ENCODE measurements around the gene TMBIM6. TPM values are rescaled to one million over a fixed set of nuclear protein-coding genes. Genes with fewer than 3 reads are reported as not detected.

The TMBIM6 gene
- total RNA-seq, 4 donors from 2014 or later, result 292 to 468 (median 377) TPM

GRCh38 chr12:49698619-49699545 lies 42.5 kb upstream of the TMBIM6 start:
- WGBS, result 43% methylated on average over 8 of the region's 8 CpGs
- H3K4me3 ChIP-seq, result no peak overlapping the region
- no peaks in the 10 kb centered on the region for H3K27me3 ChIP-seq
- H3K4me1 ChIP-seq, result peaks cover 24% of the 10 kb centered on the region
- TF ChIP-seq POLR2A (IDR thresholded peaks at IDR 0.05) (no peak), EP300 (IDR thresholded peaks at IDR 0.05) (no peak), POLR2AphosphoS5 (IDR thresholded peaks at IDR 0.05) (no peak), CTCF (IDR thresholded peaks at IDR 0.05) (no peak)
- H3K36me3 ChIP-seq, result no peaks in the 10 kb centered on the region
- no peaks in the 10 kb centered on the region for H3K9me3 ChIP-seq
- no peak for DNase-seq (ENCODE audit: low spot score in 2 of 2)
- no peak overlapping the region for H3K27ac ChIP-seq

DNA sequence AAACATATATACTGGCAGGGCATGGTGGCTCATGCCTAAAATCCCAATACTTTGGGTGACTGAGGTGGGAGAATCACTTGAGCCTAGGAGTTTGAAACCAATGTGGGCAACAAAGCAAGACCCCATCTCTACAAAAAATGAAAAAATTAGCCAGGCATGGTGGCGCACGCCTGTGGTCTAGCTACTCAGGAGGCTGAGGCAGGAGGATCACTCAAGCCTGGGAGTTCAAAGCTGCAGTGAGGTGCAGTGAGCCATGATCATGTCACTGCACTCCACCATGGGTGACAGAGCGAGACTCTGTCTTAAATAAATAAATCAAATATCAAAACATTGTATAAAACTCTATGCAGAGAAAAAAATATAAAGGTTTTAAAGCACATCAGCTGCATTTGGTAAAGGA lies 39.3 kb upstream of the TMBIM6 start:
- Histone ChIP-seq H3K4me3 (no peak overlapping the region), H3K27ac (no peak overlapping the region), H3K4me1 (peaks cover 45% of the 10 kb centered on the region), H3K36me3 (no peaks in the 10 kb centered on the region), H3K9me3 (no peaks in the 10 kb centered on the region), H3K27me3 (no peaks in the 10 kb centered on the region)
- 92% methylated on average over 3 of the region's 3 CpGs for WGBS
- TF ChIP-seq POLR2AphosphoS5 (IDR thresholded peaks at IDR 0.05), result no peak
- no peak for TF ChIP-seq EP300 (IDR thresholded peaks at IDR 0.05)
- TF ChIP-seq POLR2A (IDR thresholded peaks at IDR 0.05), result no peak
- TF ChIP-seq CTCF (IDR thresholded peaks at IDR 0.05), result no peak
- no peak for DNase-seq (ENCODE audit: low spot score in 2 of 2)

DNA sequence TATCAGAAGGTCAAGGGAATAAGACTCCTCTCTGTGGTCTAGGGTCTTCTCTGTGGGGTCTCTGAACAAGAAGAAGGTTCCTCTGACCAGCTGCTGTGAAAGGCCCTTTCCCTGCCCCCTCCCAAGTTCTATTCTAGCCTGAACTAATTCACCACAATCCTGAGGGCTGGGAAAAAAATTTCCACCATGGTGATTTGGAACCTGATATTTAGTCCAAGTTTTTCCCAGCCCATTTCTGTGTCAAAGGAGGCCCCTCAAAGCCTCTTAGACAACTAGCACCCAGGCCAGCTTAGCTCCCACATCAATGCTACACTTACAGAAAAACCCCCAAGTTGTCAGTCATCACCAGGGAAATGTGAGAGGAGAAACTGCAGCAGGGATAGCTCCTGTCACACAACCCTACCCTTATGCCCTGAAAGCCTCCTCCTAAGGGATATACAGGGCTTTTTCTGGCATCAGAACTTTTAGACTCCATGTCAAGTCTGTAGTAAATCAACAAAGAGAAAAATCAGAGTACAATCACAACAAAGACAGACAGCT lies 38.6 kb upstream of the TMBIM6 start:
- H3K27ac ChIP-seq, result no peak overlapping the region
- no peak overlapping the region for H3K4me3 ChIP-seq
- no peaks in the 10 kb centered on the region for H3K9me3 ChIP-seq
- TF ChIP-seq CTCF (IDR thresholded peaks at IDR 0.05) (no peak), POLR2A (IDR thresholded peaks at IDR 0.05) (no peak), POLR2AphosphoS5 (IDR thresholded peaks at IDR 0.05) (no peak), EP300 (IDR thresholded peaks at IDR 0.05) (no peak)
- no peak for DNase-seq (ENCODE audit: low spot score in 2 of 2)
- peaks cover 47% of the 10 kb centered on the region for H3K4me1 ChIP-seq
- no peaks in the 10 kb centered on the region for H3K36me3 ChIP-seq
- H3K27me3 ChIP-seq, result no peaks in the 10 kb centered on the region

DNA sequence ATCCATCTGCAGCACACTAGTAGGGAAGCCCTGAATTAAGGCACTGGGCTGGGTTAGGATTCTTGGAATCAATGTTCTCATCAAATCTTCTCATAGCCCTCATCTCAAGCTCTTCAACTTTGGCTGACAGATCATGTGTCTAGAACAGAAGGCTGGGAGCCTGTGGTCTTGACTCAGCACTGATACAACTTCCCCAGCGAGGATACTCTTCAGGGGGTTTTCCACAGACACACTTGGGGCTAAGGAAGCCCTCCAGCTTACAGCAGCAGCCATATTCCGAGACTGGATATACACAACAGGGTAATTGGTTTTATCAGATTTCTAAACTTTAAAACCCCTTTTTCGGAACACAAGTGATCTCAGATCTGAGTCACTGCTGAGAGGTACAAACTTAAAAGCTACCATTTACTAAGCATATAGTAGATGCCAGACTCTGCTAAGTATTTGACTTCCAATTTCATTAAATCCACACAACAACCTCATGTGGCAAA lies 37.7 kb upstream of the TMBIM6 start:
- WGBS, result 45% methylated on average over 3 of the region's 3 CpGs
- H3K27ac ChIP-seq, result no peak overlapping the region
- no peaks in the 10 kb centered on the region for H3K9me3 ChIP-seq
- peaks cover 43% of the 10 kb centered on the region for H3K4me1 ChIP-seq
- no peaks in the 10 kb centered on the region for H3K27me3 ChIP-seq
- TF ChIP-seq CTCF (IDR thresholded peaks at IDR 0.05) (no peak), EP300 (IDR thresholded peaks at IDR 0.05) (no peak), POLR2A (IDR thresholded peaks at IDR 0.05) (no peak), POLR2AphosphoS5 (IDR thresholded peaks at IDR 0.05) (no peak)
- no peaks in the 10 kb centered on the region for H3K36me3 ChIP-seq
- DNase-seq (ENCODE audit: low spot score in 2 of 2), result no peak
- H3K4me3 ChIP-seq, result no peak overlapping the region

DNA sequence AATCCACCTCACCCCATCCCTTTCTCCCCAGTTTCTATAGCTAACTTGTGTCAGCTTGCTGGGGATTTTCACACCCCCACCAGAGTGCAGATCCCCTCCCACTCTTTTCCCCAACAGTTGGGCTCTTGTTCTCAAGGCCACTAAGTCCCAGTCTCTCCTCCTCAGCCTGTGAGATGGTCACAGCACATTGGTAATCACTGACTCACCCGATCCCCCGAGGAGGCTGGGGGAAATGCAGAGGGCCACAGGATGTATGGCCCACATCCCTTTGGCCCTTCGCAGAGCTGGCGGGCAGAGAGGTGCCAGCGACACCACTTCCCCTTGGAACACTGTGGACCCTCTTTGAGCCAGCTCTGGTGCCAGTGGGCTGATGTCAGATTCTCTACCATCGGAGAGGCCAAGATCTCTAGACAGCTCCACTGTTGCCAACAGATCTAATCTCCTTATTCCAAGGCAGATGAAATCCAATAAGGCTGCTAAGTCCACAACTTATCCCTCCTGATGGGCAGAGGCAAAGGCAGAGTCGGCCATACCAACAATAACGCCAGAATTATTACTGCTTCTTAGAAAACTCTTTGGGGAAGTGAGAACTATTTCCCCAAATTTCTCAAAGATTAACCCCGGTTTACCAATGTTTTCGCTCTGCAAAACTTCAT lies 35.8 kb upstream of the TMBIM6 start:
- peaks cover 35% of the 10 kb centered on the region for H3K4me1 ChIP-seq
- peak overlapping the region; percentile 52 for H3K27ac ChIP-seq
- peak in 1 of 2 donors; percentile 76 for DNase-seq (ENCODE audit: low spot score in 2 of 2)
- 57% methylated on average over 10 of the region's 10 CpGs for WGBS
- no peaks in the 10 kb centered on the region for H3K27me3 ChIP-seq
- no peaks in the 10 kb centered on the region for H3K36me3 ChIP-seq
- TF ChIP-seq EP300 (IDR thresholded peaks at IDR 0.05) (no peak), CTCF (IDR thresholded peaks at IDR 0.05) (no peak), POLR2A (IDR thresholded peaks at IDR 0.05) (no peak), POLR2AphosphoS5 (IDR thresholded peaks at IDR 0.05) (no peak)
- H3K9me3 ChIP-seq, result no peaks in the 10 kb centered on the region
- H3K4me3 ChIP-seq, result peak overlapping the region; percentile 67
